ENCODE data around the gene SCLY.

The SCLY gene

DNA sequence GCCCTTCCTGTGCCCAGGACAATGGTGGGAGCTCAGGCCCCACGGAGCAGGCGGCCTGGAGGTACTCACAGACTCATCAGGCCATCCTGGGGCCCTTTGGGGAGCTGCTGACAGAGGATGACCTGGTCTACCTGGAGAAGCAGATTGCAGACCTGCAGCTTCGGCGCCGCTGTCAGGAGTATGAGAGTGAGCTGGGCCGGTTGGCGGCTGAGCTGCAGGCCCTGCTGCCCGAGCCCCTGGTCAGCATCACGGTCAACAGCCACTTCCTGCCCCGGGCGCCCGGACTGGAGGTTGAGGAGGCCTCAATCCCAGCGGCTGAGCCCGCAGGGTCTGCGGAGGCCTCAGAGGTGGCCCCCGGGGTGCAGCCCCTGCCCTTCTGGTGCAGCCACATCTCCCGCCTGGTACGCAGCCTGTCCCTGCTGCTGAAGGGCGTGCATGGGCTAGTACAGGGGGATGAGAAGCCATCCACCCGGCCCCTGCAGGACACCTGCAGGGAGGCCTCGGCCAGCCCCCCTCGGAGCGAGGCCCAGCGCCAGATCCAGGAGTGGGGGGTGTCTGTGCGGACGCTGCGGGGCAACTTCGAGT, 69.4 kb downstream of the SCLY start:
- Histone ChIP-seq H3K4me1 (peaks cover 26 to 77% (median 64%) of the 10 kb centered on the region in 10 experiments; a peak in 18 of 20 replicates), H3K4me2 (peak overlapping the region in 9 of 11 experiments; percentile 55 to 88 (median 78); a peak in 17 of 22 replicates), H3K27me3 (peaks cover 0 to 21% (median 0%) of the 10 kb centered on the region in 11 experiments; a peak in 8 of 22 replicates), H3K9me3 (replicated peaks in 1 of 11) (no peaks in the 10 kb centered on the region), H3K36me3 (no peaks in the 10 kb centered on the region), H3K27ac (peak overlapping the region in 3 of 11 experiments; percentile 6 to 36 (median 13); a peak in 2 of 22 replicates), H4K20me1 (peaks cover 0 to 4% (median 0%) of the 10 kb centered on the region in 11 experiments; a peak in 1 of 22 replicates), H3K4me3 (no peak overlapping the region), H3K9ac (peak overlapping the region in 1 of 11 experiments; percentile 47; a peak in 3 of 22 replicates)
- no peak for TF ChIP-seq Cebpa-rat (IDR thresholded peaks at IDR 0.05)

DNA sequence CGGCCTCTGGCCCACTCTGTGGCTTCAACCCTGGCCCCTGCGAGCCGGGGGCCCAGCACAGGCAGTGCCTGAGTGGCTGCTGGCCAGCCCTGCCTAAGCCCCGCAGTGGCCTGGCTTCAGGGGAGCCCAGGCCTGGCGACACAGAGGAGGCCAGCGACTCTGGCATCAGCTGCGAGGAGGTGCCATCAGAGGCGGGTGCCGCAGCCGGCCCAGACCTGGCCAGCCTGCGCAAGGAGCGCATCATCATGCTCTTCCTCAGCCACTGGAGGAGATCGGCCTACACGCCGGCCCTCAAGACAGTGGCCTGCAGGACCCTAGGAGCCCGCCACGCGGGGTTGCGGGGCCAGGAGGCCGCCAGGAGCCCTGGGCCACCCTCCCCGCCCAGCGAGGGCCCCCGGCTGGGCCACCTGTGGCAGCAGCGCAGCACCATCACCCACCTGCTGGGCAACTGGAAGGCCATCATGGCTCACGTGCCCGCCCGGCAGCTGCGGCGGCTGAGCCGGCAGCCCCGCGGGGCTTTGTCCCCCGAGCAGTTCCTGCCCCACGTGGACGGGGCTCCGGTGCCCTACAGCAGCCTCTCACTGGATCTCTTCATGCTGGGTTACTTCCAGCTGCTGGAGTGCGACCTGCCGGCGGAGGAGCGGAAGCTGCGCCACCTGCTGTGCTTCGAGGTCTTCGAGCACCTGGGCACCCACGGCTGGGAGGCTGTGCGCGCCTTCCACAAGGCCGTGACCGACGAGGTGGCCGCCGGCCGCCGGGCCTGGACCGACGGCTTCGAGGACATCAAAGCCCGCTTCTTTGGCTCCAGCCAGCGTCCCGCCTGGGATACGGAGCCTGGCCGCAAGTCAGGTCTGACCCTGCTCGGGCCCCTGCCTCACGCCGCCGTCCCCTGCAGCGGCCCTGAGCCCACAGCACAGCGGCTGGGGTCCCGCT, 70.2 kb downstream of the SCLY start:
- no peak for TF ChIP-seq Cebpa-rat (IDR thresholded peaks at IDR 0.05)
- Histone ChIP-seq H3K4me2 (peak overlapping the region; percentile 29 to 88 (median 72); a peak in 21 of 22 replicates), H3K27ac (peak overlapping the region in 4 of 11 experiments; percentile 0 to 36 (median 10); a peak in 4 of 22 replicates), H3K9me3 (replicated peaks in 1 of 11) (no peaks in the 10 kb centered on the region), H3K9ac (peak overlapping the region in 4 of 11 experiments; percentile 1 to 47 (median 6); a peak in 3 of 22 replicates), H3K4me3 (no peak overlapping the region), H3K27me3 (peaks cover 0 to 21% (median 0%) of the 10 kb centered on the region in 11 experiments; a peak in 8 of 22 replicates), H4K20me1 (peaks cover 0 to 4% (median 0%) of the 10 kb centered on the region in 11 experiments; a peak in 1 of 22 replicates), H3K36me3 (no peaks in the 10 kb centered on the region), H3K4me1 (peaks cover 26 to 77% (median 66%) of the 10 kb centered on the region in 10 experiments; a peak in 18 of 20 replicates)

DNA sequence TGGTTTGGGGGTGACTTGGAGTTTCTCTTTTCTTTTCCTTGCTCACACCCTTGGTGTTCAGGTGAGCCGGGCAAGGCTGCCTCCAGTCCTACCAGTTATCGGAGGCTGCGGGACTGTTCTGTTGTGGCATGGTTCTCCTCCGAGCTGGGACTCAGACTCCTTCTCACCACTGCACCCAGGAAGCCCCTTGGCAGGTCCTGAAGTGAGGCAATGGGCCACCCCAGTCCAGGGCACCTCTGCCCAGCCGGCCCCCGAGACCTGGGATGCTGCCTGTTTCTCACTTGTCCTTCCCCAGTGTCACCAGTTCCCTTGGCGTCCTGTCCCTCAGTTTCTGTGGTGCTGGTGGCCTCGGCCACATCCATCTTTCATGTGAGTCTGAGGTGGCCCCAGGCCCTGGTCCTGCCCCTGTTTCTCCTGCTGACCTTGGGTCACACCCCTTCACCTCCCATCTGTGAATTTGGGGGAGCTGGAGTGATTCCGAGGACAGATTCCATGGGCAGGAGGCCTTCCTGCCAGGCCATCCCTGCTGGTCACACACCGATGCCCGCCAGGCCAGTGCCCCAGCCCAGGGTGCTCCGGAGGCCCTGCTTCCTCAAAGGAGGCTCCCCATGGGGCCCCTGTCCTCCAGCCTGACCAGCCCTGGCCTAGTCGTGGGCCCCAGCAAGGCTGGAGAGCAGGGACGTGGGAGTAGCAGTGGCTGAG, 71.1 kb downstream of the SCLY start:
- Histone ChIP-seq H3K4me1 (peaks cover 32 to 77% (median 69%) of the 10 kb centered on the region in 10 experiments), H3K9ac (0 out of 22 replicates have a peak overlapping the region, but pooled peaks of 1 of the 11 experiments have one; percentile 14), H3K27me3 (peaks cover 0 to 21% (median 0%) of the 10 kb centered on the region in 11 experiments; a peak in 8 of 22 replicates), H3K4me3 (no peak overlapping the region), H3K27ac (0 out of 22 replicates have a peak overlapping the region, but pooled peaks of 1 of the 11 experiments have one; percentile 0), H3K4me2 (peak overlapping the region; percentile 29 to 88 (median 72); a peak in 20 of 22 replicates), H3K9me3 (replicated peaks in 1 of 11) (no peaks in the 10 kb centered on the region), H4K20me1 (peaks cover 0 to 4% (median 0%) of the 10 kb centered on the region in 11 experiments; a peak in 1 of 22 replicates), H3K36me3 (no peaks in the 10 kb centered on the region)
- no peak for TF ChIP-seq Cebpa-rat (IDR thresholded peaks at IDR 0.05)

DNA sequence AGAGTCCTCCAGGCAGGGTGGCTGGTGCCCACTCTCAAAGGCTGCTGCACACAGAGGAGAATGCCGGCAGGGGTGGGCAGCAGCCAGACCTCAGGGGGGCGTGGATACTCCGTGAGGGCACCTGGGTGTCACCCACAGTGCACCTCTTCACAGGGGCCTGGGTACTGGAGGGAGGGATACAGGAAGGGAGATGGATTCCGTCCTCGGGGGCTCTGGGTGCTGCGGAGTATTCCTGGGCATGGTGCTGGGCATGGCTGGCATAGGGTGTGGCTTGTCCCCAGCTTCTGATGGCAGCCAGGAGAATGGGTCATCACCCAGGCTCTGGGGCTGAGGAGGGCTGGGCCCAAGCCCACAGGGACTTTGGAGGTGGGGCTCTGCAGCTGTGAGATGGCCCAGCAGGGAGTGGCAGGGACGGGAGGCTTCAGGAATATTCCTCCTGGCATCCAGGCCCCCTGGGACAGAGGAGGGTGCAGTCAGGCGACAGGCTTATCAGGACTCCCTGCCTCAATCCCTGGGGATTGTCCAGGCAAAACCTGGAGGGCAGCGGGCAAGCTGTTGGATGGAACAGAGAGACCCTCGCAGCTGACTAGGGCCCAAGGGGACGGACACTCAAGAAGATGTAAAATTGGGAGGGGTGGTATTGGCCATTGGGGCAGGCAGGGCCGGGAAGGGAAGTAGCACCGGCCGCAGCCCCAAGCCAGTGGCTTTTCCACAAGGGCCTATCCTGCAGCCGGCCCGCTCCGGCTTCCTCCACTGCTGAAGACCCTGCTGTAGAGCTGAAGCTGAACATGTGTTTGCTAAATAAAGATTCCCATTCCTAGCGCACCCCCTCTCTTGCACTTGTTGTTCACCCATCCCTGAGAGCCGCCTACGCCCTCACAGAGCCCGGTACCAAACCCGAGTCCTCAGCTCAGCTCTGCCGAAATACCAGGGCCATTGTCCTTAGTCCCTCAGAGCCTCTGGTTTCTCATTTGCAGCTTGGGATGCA, 72.0 kb downstream of the SCLY start:
- H3K9me3 ChIP-seq (replicated peaks in 1 of 11), result no peaks in the 10 kb centered on the region

DNA sequence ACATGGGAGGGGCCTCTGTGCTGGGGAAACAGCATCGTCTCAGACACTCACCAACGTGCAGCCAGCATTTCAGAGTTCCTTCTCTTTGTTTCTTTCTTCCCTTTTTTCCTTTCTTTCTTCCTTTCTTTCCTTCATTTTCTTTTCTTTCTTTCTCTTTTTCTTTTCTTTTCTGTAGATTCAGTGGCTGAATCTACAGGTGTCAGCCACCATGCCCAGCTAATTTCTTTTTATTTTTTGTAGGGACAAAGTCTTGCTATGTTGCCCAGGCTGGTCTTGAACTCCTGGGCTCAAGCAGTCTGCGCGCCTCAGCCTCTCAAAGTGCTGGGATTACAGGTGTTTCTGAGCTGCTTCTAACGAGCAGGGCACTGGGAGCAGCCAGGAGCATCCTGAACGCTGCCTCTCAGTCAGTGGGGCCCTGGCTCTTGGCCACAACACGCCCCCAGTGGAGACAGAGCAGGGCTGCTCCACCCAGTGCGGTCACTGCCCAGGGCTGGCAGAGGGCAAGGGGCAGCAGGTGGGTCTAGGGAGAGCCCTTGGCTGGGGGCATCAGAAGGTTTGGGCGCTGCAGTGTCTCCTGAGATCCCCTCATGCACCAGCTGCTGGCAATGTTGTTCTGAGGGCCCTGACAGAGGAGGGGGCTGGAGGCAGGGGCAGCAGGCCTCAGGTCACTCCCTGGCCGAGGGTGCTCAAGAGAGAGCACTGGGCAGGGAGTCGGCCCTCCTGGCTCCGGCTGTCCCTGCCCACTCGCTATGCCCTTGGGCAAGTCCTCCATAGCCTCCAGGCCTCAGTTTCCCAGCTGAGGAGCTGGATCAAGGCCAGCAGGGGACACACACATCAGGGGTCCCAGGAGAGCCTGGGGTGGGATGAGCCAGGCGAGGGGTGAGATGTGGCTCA, 72.9 kb downstream of the SCLY start:
- Histone ChIP-seq H3K27me3 (peaks cover 0 to 21% (median 0%) of the 10 kb centered on the region in 11 experiments; a peak in 8 of 22 replicates), H3K9me3 (replicated peaks in 1 of 11) (no peaks in the 10 kb centered on the region), H3K4me1 (peaks cover 51 to 82% (median 75%) of the 10 kb centered on the region in 10 experiments), H3K27ac (no peak overlapping the region), H4K20me1 (peaks cover 0 to 4% (median 0%) of the 10 kb centered on the region in 11 experiments; a peak in 1 of 22 replicates), H3K4me2 (peak overlapping the region; percentile 27 to 88 (median 72); a peak in 19 of 22 replicates), H3K36me3 (no peaks in the 10 kb centered on the region), H3K4me3 (no peak overlapping the region), H3K9ac (no peak overlapping the region)
- no peak for TF ChIP-seq Cebpa-rat (IDR thresholded peaks at IDR 0.05)

More for the DNA sequence above, 72.0 kb downstream of the SCLY start:
- Histone ChIP-seq H3K9ac (peak overlapping the region in 1 of 11 experiments; percentile 14; a peak in 1 of 22 replicates), H3K27me3 (peaks cover 0 to 21% (median 0%) of the 10 kb centered on the region in 11 experiments; a peak in 8 of 22 replicates), H4K20me1 (peaks cover 0 to 4% (median 0%) of the 10 kb centered on the region in 11 experiments; a peak in 1 of 22 replicates), H3K27ac (no peak overlapping the region), H3K4me1 (peaks cover 41 to 77% (median 69%) of the 10 kb centered on the region in 10 experiments), H3K4me3 (no peak overlapping the region), H3K4me2 (peak overlapping the region; percentile 27 to 88 (median 72); a peak in 19 of 22 replicates), H3K36me3 (no peaks in the 10 kb centered on the region)
- no peak for TF ChIP-seq Cebpa-rat (IDR thresholded peaks at IDR 0.05)

DNA sequence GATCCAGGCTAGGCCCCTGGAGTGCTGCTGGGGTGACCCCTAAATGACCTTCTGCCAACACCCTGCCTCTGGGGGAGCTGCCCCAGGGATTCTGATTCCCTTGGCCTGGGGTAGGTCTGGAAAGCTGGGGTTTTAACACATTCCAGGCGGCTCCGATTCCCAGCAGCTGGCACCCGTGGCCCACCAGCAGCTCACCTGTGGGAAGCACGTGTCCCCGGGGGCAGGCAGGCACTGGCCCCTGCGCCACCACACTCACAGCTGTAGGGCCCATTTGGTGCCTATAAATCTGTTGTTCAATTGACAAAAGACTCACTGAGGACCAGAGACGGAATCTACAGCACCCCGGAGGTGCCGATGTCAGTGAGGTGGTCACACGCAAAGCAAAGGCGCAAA, 73.6 kb downstream of the SCLY start:
- peaks cover 0 to 4% (median 0%) of the 10 kb centered on the region in 11 experiments; a peak in 1 of 22 replicates for H4K20me1 ChIP-seq
- H3K27ac ChIP-seq, result no peak overlapping the region
- no peaks in the 10 kb centered on the region for H3K9me3 ChIP-seq (replicated peaks in 1 of 11)
- H3K27me3 ChIP-seq, result peaks cover 0 to 21% (median 0%) of the 10 kb centered on the region in 11 experiments; a peak in 8 of 22 replicates
- peaks cover 57 to 86% (median 81%) of the 10 kb centered on the region in 10 experiments for H3K4me1 ChIP-seq
- no peak overlapping the region for H3K4me3 ChIP-seq
- no peaks in the 10 kb centered on the region for H3K36me3 ChIP-seq
- TF ChIP-seq Cebpa-rat (IDR thresholded peaks at IDR 0.05), result no peak
- peak overlapping the region in 7 of 11 experiments; percentile 18 to 88 (median 78); a peak in 4 of 22 replicates for H3K4me2 ChIP-seq
- no peak overlapping the region for H3K9ac ChIP-seq

All from BLaER1 treated with 17β-estradiol and CSF1 and Interleukin-3, amounts not matched to agents 10 nM and 100 nM (cell line).